Caco-2 (cell line): Measurements from ENCODE around the gene ERLEC1. TPM values are rescaled to one million over a fixed set of nuclear protein-coding genes. Genes with fewer than 3 reads are reported as not detected.
"Not testable (repeated sequence)": the region's sequence is repeated elsewhere in the genome, so short reads cannot be mapped to it uniquely, and the experiment has no call there.

ENCODE experiments used
- BruUV-seq: library from RNA; stranded (reverse); fragments of 400-500 nt; replicated peaks from 2 replicates; lab custom pipeline; 2021; lab: Mats Ljungman, UMichigan
- CTCF ChIA-PET: fragments of 300-600 bp; sonication (Branson Sonifier 250); formaldehyde crosslinking; loops from one replicate; lab custom pipeline; 2022; ENCODE audit warnings: antibody characterized with exemption; lab: Charles Lee
- POLR2A ChIA-PET: fragments of 300-600 bp; sonication (Branson Sonifier 250); formaldehyde crosslinking; loops from one replicate; lab custom pipeline; 2022; ENCODE audit warnings: antibody characterized with exemption; lab: Charles Lee
- DNase-seq, 2 experiments: peaks; one replicate each; pipeline versions ENCODE4 v3.0.0 to v3.0.0-alpha.2; 2020 to 2022
- H3K27me3 ChIP-seq: replicated peaks from 2 replicates; pipeline ENCODE4 v1.6.0; 2011; ENCODE audit warnings: low read length; ENCODE audit not compliant: control insufficient read depth, insufficient read depth
- H3K36me3 ChIP-seq: 2 replicates; pipeline ENCODE4 v1.5.1; 2011; ENCODE audit warnings: low read length; ENCODE audit not compliant: control insufficient read depth, insufficient read depth
- H3K4me1 ChIP-seq: fragments of 250-450 bp; sonication (Bioruptor Pico); 2 replicates; pipeline ENCODE4 v1.5.1; 2020; ENCODE audit warnings: mild to moderate bottlenecking
- H3K4me3 ChIP-seq: 2 replicates; pipeline ENCODE4 v1.5.1; 2011; ENCODE audit warnings: low read depth, mild to moderate bottlenecking, control low read depth, low read length
- H3K9me3 ChIP-seq: fragments of 250-450 bp; sonication (Bioruptor Pico); 2 replicates; pipeline ENCODE4 v1.5.1; 2020; ENCODE audit warnings: mild to moderate bottlenecking, moderate library complexity
- H3K27ac Mint-ChIP-seq: one replicate; pipeline ENCODE4 v1.8.0; 2022; ENCODE audit warnings: mixed read lengths; ENCODE audit not compliant: unreplicated experiment
- H3K27me3 Mint-ChIP-seq: one replicate; pipeline ENCODE4 v1.8.0; 2022; ENCODE audit warnings: mixed read lengths; ENCODE audit not compliant: insufficient read depth, unreplicated experiment
- H3K36me3 Mint-ChIP-seq: one replicate; pipeline ENCODE4 v1.8.0; 2022; ENCODE audit warnings: mild to moderate bottlenecking, mixed read lengths; ENCODE audit not compliant: insufficient read depth, unreplicated experiment
- H3K4me1 Mint-ChIP-seq: one replicate; pipeline ENCODE4 v1.8.0; 2022; ENCODE audit warnings: low read depth, mixed read lengths; ENCODE audit not compliant: unreplicated experiment
- H3K4me3 Mint-ChIP-seq: one replicate; pipeline ENCODE4 v1.8.0; 2022; ENCODE audit warnings: mild to moderate bottlenecking, moderate library complexity, mixed read lengths; ENCODE audit not compliant: unreplicated experiment
- H3K9me3 Mint-ChIP-seq: one replicate; pipeline ENCODE4 v1.8.0; 2022; ENCODE audit warnings: mixed read lengths; ENCODE audit not compliant: unreplicated experiment
- CTCF ChIP-seq, 2 experiments: fragments of 200-600 bp in 1 of 2; IDR thresholded peaks; 1 replicate in 1 of 2; 2 replicates in 1 of 2; pipeline versions ENCODE4 v1.5.1 to v1.8.0; 2011 to 2022; ENCODE audit warnings: antibody characterized with exemption in 1 of 2, control low read depth in 1 of 2, inconsistent platforms in 1 of 2, low read depth in 1 of 2, low read length in 1 of 2, mild to moderate bottlenecking in 1 of 2, moderate library complexity in 1 of 2; ENCODE audit not compliant: insufficient read depth in 1 of 2, severe bottlenecking in 1 of 2, unreplicated experiment in 1 of 2
- intact Hi-C: fragments of 100-400 bp; cut with micrococcal nuclease; formaldehyde crosslinking; loops from one replicate; pipeline ENCODE4 v1.10.0; 2022; ENCODE audit not compliant: unreplicated experiment
- total RNA-seq: library from RNA; stranded (reverse); gene quantifications from 2 replicates; pipeline ENCODE4 v1.2.3, GENCODE V29; 2022

ERLEC1 gene
- total RNA-seq, 1 experiment from 2014 or later = 40.4 TPM

- Mint-ChIP-seq H3K4me3 (no peak overlapping the region), H3K27ac (no peak overlapping the region), H3K9me3 (no peaks in the 10 kb centered on the region), H3K27me3 (no peaks in the 10 kb centered on the region), H3K4me1 (peaks cover 7% of the 10 kb centered on the region), H3K36me3 (peaks cover 13% of the 10 kb centered on the region)
- DNase-seq = no peak
- H3K27me3 ChIP-seq = no peaks in the 10 kb centered on the region
- no peak for TF ChIP-seq CTCF (IDR thresholded peaks at IDR 0.05; ENCODE audit: insufficient read depth in 1 of 2, low read depth in 1 of 2, low read length in 1 of 2, severe bottlenecking in 1 of 2, unreplicated experiment in 1 of 2)
- POLR2A ChIA-PET = no interaction called here
- H3K9me3 ChIP-seq = 0 out of 2 replicates have a peak, but pooled peaks cover 2% of the 10 kb centered on the region
- H3K36me3 ChIP-seq = no peaks in the 10 kb centered on the region
- intact Hi-C loops = no loop called here
- no peak overlapping the region for H3K4me3 ChIP-seq
- CTCF ChIA-PET = no interaction called here
- BruUV-seq = no TSS peak
- no peaks in the 10 kb centered on the region for H3K4me1 ChIP-seq
Measured at GRCh38 chr2:53840580-53840979, 53.7 kb downstream of the ERLEC1 start.

- DNase-seq, H3K27ac Mint-ChIP-seq, H3K9me3 ChIP-seq, CTCF ChIA-PET, H3K4me1 Mint-ChIP-seq, H3K27me3 ChIP-seq, H3K4me3 ChIP-seq, POLR2A ChIA-PET, H3K9me3 Mint-ChIP-seq, H3K4me3 Mint-ChIP-seq, BruUV-seq, H3K4me1 ChIP-seq, H3K27me3 Mint-ChIP-seq, H3K36me3 ChIP-seq, intact Hi-C loops: not testable (repeated sequence)
- peaks cover 15% of the 10 kb centered on the region for H3K36me3 Mint-ChIP-seq
Measured at GRCh38 chr2:53841651-53842050, 54.8 kb downstream of the ERLEC1 start.

- Mint-ChIP-seq H3K36me3 (peaks cover 15% of the 10 kb centered on the region), H3K27me3 (no peaks in the 10 kb centered on the region), H3K4me1 (peaks cover 7% of the 10 kb centered on the region), H3K4me3 (no peak overlapping the region), H3K27ac (no peak overlapping the region), H3K9me3 (no peaks in the 10 kb centered on the region)
- Histone ChIP-seq H3K36me3 (no peaks in the 10 kb centered on the region), H3K4me1 (no peaks in the 10 kb centered on the region), H3K9me3 (0 out of 2 replicates have a peak, but pooled peaks cover 2% of the 10 kb centered on the region), H3K27me3 (no peaks in the 10 kb centered on the region), H3K4me3 (no peak overlapping the region)
- POLR2A ChIA-PET = no interaction called here
- BruUV-seq = no TSS peak
- intact Hi-C loops = no loop called here
- CTCF ChIA-PET = no interaction called here
- no peak for DNase-seq
- no peak for TF ChIP-seq CTCF (IDR thresholded peaks at IDR 0.05; ENCODE audit: insufficient read depth in 1 of 2, low read depth in 1 of 2, low read length in 1 of 2, severe bottlenecking in 1 of 2, unreplicated experiment in 1 of 2)
Measured at GRCh38 chr2:53842891-53843290, 56.0 kb downstream of the ERLEC1 start.

GRCh38 chr2:53843595-53843994 lies 56.8 kb downstream of the ERLEC1 start:
- no peak for DNase-seq
- ChIA-PET CTCF (no interaction called here), POLR2A (no interaction called here)
- intact Hi-C loops = no loop called here
- H3K36me3 ChIP-seq = no peaks in the 10 kb centered on the region
- no peak overlapping the region for H3K27ac Mint-ChIP-seq
- H3K4me1 ChIP-seq = no peaks in the 10 kb centered on the region
- H3K4me3 Mint-ChIP-seq = no peak overlapping the region
- BruUV-seq = no TSS peak
- 0 out of 2 replicates have a peak, but pooled peaks cover 2% of the 10 kb centered on the region for H3K9me3 ChIP-seq
- H3K4me1 Mint-ChIP-seq = peaks cover 7% of the 10 kb centered on the region
- peaks cover 15% of the 10 kb centered on the region for H3K36me3 Mint-ChIP-seq
- no peak for TF ChIP-seq CTCF (IDR thresholded peaks at IDR 0.05; ENCODE audit: insufficient read depth in 1 of 2, low read depth in 1 of 2, low read length in 1 of 2, severe bottlenecking in 1 of 2, unreplicated experiment in 1 of 2)
- H3K27me3 Mint-ChIP-seq = no peaks in the 10 kb centered on the region
- H3K27me3 ChIP-seq = no peaks in the 10 kb centered on the region
- no peaks in the 10 kb centered on the region for H3K9me3 Mint-ChIP-seq
- no peak overlapping the region for H3K4me3 ChIP-seq
